NCI-H82 treated with DMSO at 0.1 percent for 48 hours (cell line): Measurements from ENCODE around the gene AKAP6.
"Not testable (repeated sequence)": the region's sequence is repeated elsewhere in the genome, so short reads cannot be mapped to it uniquely, and the experiment has no call there.

Experiments used
- DNase-seq: peaks from one replicate; lab custom pipeline; 2025; ENCODE audit not compliant: unreplicated experiment; lab: John Stamatoyannopoulos, UW

AKAP6 gene

GRCh38 chr14:32731249-32731648, 402.2 kb downstream of the AKAP6 start:
- no peak for DNase-seq

GRCh38 chr14:32733015-32733414, 403.9 kb downstream of the AKAP6 start:
- no peak for DNase-seq

- DNase-seq: no peak
Observed at GRCh38 chr14:32734261-32734660, 405.2 kb downstream of the AKAP6 start.

GRCh38 chr14:32737621-32738020, 408.5 kb downstream of the AKAP6 start:
- DNase-seq: no peak

GRCh38 chr14:32738206-32738871, 409.2 kb downstream of the AKAP6 start:
- no peak for DNase-seq

- no peak for DNase-seq
Observed at GRCh38 chr14:32744811-32745445, 415.8 kb downstream of the AKAP6 start.

- no peak for DNase-seq
Observed at GRCh38 chr14:32754209-32754608, 425.1 kb downstream of the AKAP6 start.

GRCh38 chr14:32756173-32756572, 427.1 kb downstream of the AKAP6 start:
- no peak for DNase-seq

GRCh38 chr14:32756775-32757174, 427.7 kb downstream of the AKAP6 start:
- DNase-seq: no peak

- DNase-seq: no peak
Observed at GRCh38 chr14:32757568-32757967, 428.5 kb downstream of the AKAP6 start.

GRCh38 chr14:32761381-32761968, 432.4 kb downstream of the AKAP6 start:
- DNase-seq: no peak

GRCh38 chr14:32762886-32763285, 433.8 kb downstream of the AKAP6 start:
- DNase-seq: no peak

- no peak for DNase-seq
Observed at GRCh38 chr14:32763673-32764072, 434.6 kb downstream of the AKAP6 start.

- DNase-seq: no peak
Observed at GRCh38 chr14:32764131-32764530, 435.0 kb downstream of the AKAP6 start.

- no peak for DNase-seq
Observed at GRCh38 chr14:32770422-32770821, 441.3 kb downstream of the AKAP6 start.

GRCh38 chr14:32774214-32774613, 445.1 kb downstream of the AKAP6 start:
- DNase-seq: no peak

GRCh38 chr14:32779840-32780239, 450.7 kb downstream of the AKAP6 start:
- no peak for DNase-seq

- DNase-seq: no peak
Observed at GRCh38 chr14:32784405-32784804, 455.3 kb downstream of the AKAP6 start.

- no peak for DNase-seq
Observed at GRCh38 chr14:32785585-32785984, 456.5 kb downstream of the AKAP6 start.

GRCh38 chr14:32786886-32787285, 457.8 kb downstream of the AKAP6 start:
- DNase-seq: no peak

- not testable (repeated sequence) for DNase-seq
Observed at GRCh38 chr14:32793033-32793432, 463.9 kb downstream of the AKAP6 start.

GRCh38 chr14:32800320-32800719, 471.2 kb downstream of the AKAP6 start:
- no peak for DNase-seq
